GM19395 (cell line): ENCODE data around the gene INTS15.
A peak's percentile ranks its signal among the peaks of the same experiment; 100 is the strongest.

Source experiments
- ATAC-seq: cut with Tn5 transposase; IDR thresholded peaks from one replicate; pipeline ENCODE4 v1.9.1; 2021; ENCODE audit warnings: mild to moderate bottlenecking, moderate library complexity; ENCODE audit not compliant: unreplicated experiment

Gene INTS15

GRCh38 chr7:6589829-6590644 lies at the start of gene INTS15:
Gene INTS15, plus strand, starts transcription at chr7:6590021. Its CDS starts 263 bp downstream, at chr7:6590284.
- ATAC-seq = peak; percentile 90

- ATAC-seq = no peak
These were observed 47.5 kb upstream of the INTS15 start for GRCh38 chr7:6542368-6542767.

GRCh38 chr7:6545398-6546126 lies 44.3 kb upstream of the INTS15 start:
- peak; percentile 83 for ATAC-seq

GRCh38 chr7:6546498-6547251 lies 43.1 kb upstream of the INTS15 start:
- no peak for ATAC-seq

- ATAC-seq = no peak
These were observed 42.4 kb upstream of the INTS15 start for GRCh38 chr7:6547400-6547799.

GRCh38 chr7:6551016-6551511 lies 38.8 kb upstream of the INTS15 start, which contains the start of gene GRID2IP:
Gene GRID2IP, minus strand, starts transcription at chr7:6551461. Its CDS starts 25 bp downstream, at chr7:6551436.
- no peak for ATAC-seq

GRCh38 chr7:6553448-6554044 lies 36.3 kb upstream of the INTS15 start:
- ATAC-seq = no peak

GRCh38 chr7:6554848-6555247 lies 35.0 kb upstream of the INTS15 start:
- ATAC-seq = no peak

GRCh38 chr7:6556196-6556595 lies 33.6 kb upstream of the INTS15 start:
- no peak for ATAC-seq

GRCh38 chr7:6558837-6559236 lies 31.0 kb upstream of the INTS15 start:
- no peak for ATAC-seq

GRCh38 chr7:6559896-6560295 lies 29.9 kb upstream of the INTS15 start:
- no peak for ATAC-seq

GRCh38 chr7:6562106-6562505 lies 27.7 kb upstream of the INTS15 start:
- no peak for ATAC-seq

GRCh38 chr7:6563936-6564770 lies 25.7 kb upstream of the INTS15 start:
- no peak for ATAC-seq

- no peak for ATAC-seq
These were observed 24.2 kb upstream of the INTS15 start for GRCh38 chr7:6565655-6566054.

GRCh38 chr7:6567886-6568285 lies 21.9 kb upstream of the INTS15 start:
- no peak for ATAC-seq

- no peak for ATAC-seq
These were observed 18.6 kb upstream of the INTS15 start for GRCh38 chr7:6571160-6571779.

GRCh38 chr7:6575281-6576023 lies 14.4 kb upstream of the INTS15 start:
- ATAC-seq = no peak

- ATAC-seq = no peak
These were observed 13.6 kb upstream of the INTS15 start for GRCh38 chr7:6576024-6576866.
